SU-DHL-6 (cell line): ENCODE measurements around the gene CSPG4.
"Not testable (repeated sequence)": the region's sequence is repeated elsewhere in the genome, so short reads cannot be mapped to it uniquely, and the experiment has no call there.

Experiments used
- H2AFZ ChIP-seq: fragments of 200-600 bp; sonication (generic); 2 replicates; pipeline ENCODE4 v1.6.1; 2014; ENCODE audit warnings: low read depth, mild to moderate bottlenecking, moderate library complexity, mixed read lengths, antibody characterized with exemption, low read length; ENCODE audit not compliant: severe bottlenecking
- H3F3A ChIP-seq: fragments of 200-600 bp; shearing (Covaris generic); 2 replicates; pipeline ENCODE4 v1.6.0; 2016; ENCODE audit warnings: antibody characterized with exemption, mild to moderate bottlenecking; ENCODE audit not compliant: insufficient read depth
- H3K27ac ChIP-seq: fragments of 200-600 bp; sonication (generic); 2 replicates; pipeline ENCODE4 v1.5.1; 2016; ENCODE audit warnings: low read depth, mild to moderate bottlenecking, low read length, moderate library complexity, mixed read lengths
- H3K27me3 ChIP-seq: fragments of 200-600 bp; sonication (generic), shearing (Covaris generic); 2 replicates; pipeline ENCODE4 v1.6.0; 2014; ENCODE audit warnings: mild to moderate bottlenecking, low read length
- H3K36me3 ChIP-seq: fragments of 200-600 bp; sonication (generic); 2 replicates; pipeline ENCODE4 v1.6.1; 2014; ENCODE audit warnings: mild to moderate bottlenecking, low read length, mixed read lengths
- H3K4me2 ChIP-seq: fragments of 300-600, 200-600 bp; shearing (Covaris generic), sonication (generic); 2 replicates; pipeline ENCODE4 v1.6.0; 2014; ENCODE audit warnings: low read length, low read depth, mild to moderate bottlenecking; ENCODE audit not compliant: poor library complexity, severe bottlenecking
- H3K4me3 ChIP-seq: fragments of 200-600 bp; sonication (generic); 2 replicates; pipeline ENCODE4 v1.5.1; 2014; ENCODE audit warnings: antibody characterized with exemption, low read length, mild to moderate bottlenecking, mixed read lengths; ENCODE audit not compliant: insufficient read depth, poor library complexity, severe bottlenecking
- H3K79me2 ChIP-seq: fragments of 200-600 bp; sonication (generic); 2 replicates; pipeline ENCODE4 v1.6.1; 2014; ENCODE audit warnings: mild to moderate bottlenecking, low read length, moderate library complexity; ENCODE audit not compliant: insufficient read depth
- H3K9ac ChIP-seq: fragments of 200-600 bp; sonication (generic); 2 replicates; pipeline ENCODE4 v1.7.0; 2014; ENCODE audit warnings: mild to moderate bottlenecking, low read length
- H3K9me2 ChIP-seq: fragments of 200-600 bp; sonication (generic); replicated peaks from 2 replicates; pipeline ENCODE4 v1.6.1; 2014; ENCODE audit warnings: low read length; ENCODE audit not compliant: insufficient read depth
- H3K9me3 ChIP-seq: fragments of 200-600 bp; sonication (generic); 2 replicates; pipeline ENCODE4 v1.6.1; 2014; ENCODE audit warnings: low read length, mixed read lengths; ENCODE audit not compliant: insufficient read depth
- H4K20me1 ChIP-seq: fragments of 200-600 bp; sonication (generic); 2 replicates; pipeline ENCODE4 v1.6.1; 2014; ENCODE audit warnings: low read depth, mild to moderate bottlenecking, antibody characterized with exemption, low read length, moderate library complexity, mixed read lengths
- CTCF ChIP-seq: fragments of 200-600 bp; sonication (generic); IDR thresholded peaks from one replicate; pipeline ENCODE4 v1.5.1; 2017; ENCODE audit warnings: antibody characterized with exemption, mild to moderate bottlenecking, low read length, moderate library complexity; ENCODE audit not compliant: insufficient read depth, poor library complexity, severe bottlenecking
- EZH2phosphoT487 ChIP-seq: fragments of 200-600 bp; sonication (generic), shearing (Covaris generic); conservative IDR thresholded peaks from 2 replicates; pipeline ENCODE4 v1.6.1; 2018; ENCODE audit warnings: mild to moderate bottlenecking, antibody characterized with exemption, low read length, moderate library complexity, mixed read lengths

Gene CSPG4

GRCh38 chr15:75712668-75713337 is at the start of gene CSPG4:
Gene CSPG4, minus strand, starts transcription at chr15:75712848. Its CDS starts 93 bp downstream, at chr15:75712755.
- H3K36me3 ChIP-seq = no peaks in the 10 kb centered on the region
- H3K9me2 ChIP-seq = no peaks in the 10 kb centered on the region
- H3K79me2 ChIP-seq = no peaks in the 10 kb centered on the region
- no peak for TF ChIP-seq CTCF
- TF ChIP-seq EZH2phosphoT487 = no peak
- no peak within 1 kb of the TSS for H3K4me3 ChIP-seq
- H2AFZ ChIP-seq = no peak within 1 kb of the TSS
- no peaks in the 10 kb centered on the region for H3F3A ChIP-seq
- H3K9me3 ChIP-seq = no peaks in the 10 kb centered on the region
- H3K4me2 ChIP-seq = no peak within 1 kb of the TSS
- no peaks in the 10 kb centered on the region for H3K27me3 ChIP-seq
- no peak within 1 kb of the TSS for H3K9ac ChIP-seq
- no peaks in the 10 kb centered on the region for H4K20me1 ChIP-seq
- H3K27ac ChIP-seq = no peak within 1 kb of the TSS

- H3K9me3 ChIP-seq, H3K4me2 ChIP-seq, H3K36me3 ChIP-seq, H3K79me2 ChIP-seq, H3F3A ChIP-seq, H4K20me1 ChIP-seq, H3K4me3 ChIP-seq, H3K9me2 ChIP-seq, H2AFZ ChIP-seq, H3K27me3 ChIP-seq, H3K9ac ChIP-seq, H3K27ac ChIP-seq: not testable (repeated sequence)
Observed at GRCh38 chr15:75762357-75762718, 49.7 kb upstream of the CSPG4 start.

- Histone ChIP-seq H3K9me2 (no peaks in the 10 kb centered on the region), H2AFZ (no peak overlapping the region), H4K20me1 (no peaks in the 10 kb centered on the region), H3K36me3 (no peaks in the 10 kb centered on the region), H3K9ac (no peak overlapping the region), H3K4me2 (no peak overlapping the region), H3K79me2 (no peaks in the 10 kb centered on the region), H3F3A (0 out of 2 replicates have a peak, but pooled peaks cover 3% of the 10 kb centered on the region), H3K27me3 (no peaks in the 10 kb centered on the region), H3K9me3 (no peaks in the 10 kb centered on the region), H3K4me3 (no peak overlapping the region), H3K27ac (no peak overlapping the region)
- TF ChIP-seq EZH2phosphoT487 (no peak), CTCF (no peak)
Observed at GRCh38 chr15:75761446-75762356, 49.1 kb upstream of the CSPG4 start.
